Transverse colon (tissue), 4 donors: Measurements from ENCODE around the gene SMIM36.

ENCODE experiments used
- CTCF ChIP-seq, 5 experiments: fragments of 200-600 bp in 3 of 5; fragments of 450-650 bp in 2 of 5; sonication (generic) in 3 of 5; IDR thresholded peaks; 1 replicate in 2 of 5; 2 replicates in 3 of 5; pipeline ENCODE4 v1.5.1; 2016 to 2017; ENCODE audit warnings: antibody characterized with exemption in 5 of 5, inconsistent platforms in 3 of 5, mild to moderate bottlenecking in 2 of 5, moderate library complexity in 1 of 5
- EP300 ChIP-seq: sonication (generic); formaldehyde crosslinking; IDR thresholded peaks from one replicate; pipeline ENCODE4 v1.6.1; 2017; ENCODE audit warnings: antibody characterized with exemption, low read depth
- POLR2A ChIP-seq: fragments of 450-650 bp; IDR thresholded peaks from one replicate; pipeline ENCODE4 v1.6.1; 2016; ENCODE audit warnings: antibody characterized with exemption, mild to moderate bottlenecking, moderate library complexity
- POLR2AphosphoS5 ChIP-seq, 3 donors: sonication (generic); formaldehyde crosslinking; IDR thresholded peaks; one replicate each; pipeline ENCODE4 v1.6.1; 2016; ENCODE audit warnings: antibody characterized with exemption in 3 of 3

- TF ChIP-seq CTCF (IDR thresholded peaks at IDR 0.05) (no peak), POLR2A (no peak), EP300 (no peak), POLR2AphosphoS5 (IDR thresholded peaks at IDR 0.05) (no peak)
These were observed 68.8 kb downstream of the SMIM36 start for GRCh38 chr17:55442462-55442861.
